ENCODE results near the gene FBXW11.

- TF ChIP-seq CTCF (IDR thresholded peaks at IDR 0.05 in 2 of 3, conservative IDR thresholded peaks at IDR 0.05 in 1 of 3; ENCODE audit: borderline replicate concordance in 1 of 3, insufficient read depth in 1 of 3, low read depth in 2 of 3, low read length in 2 of 3) (no peak), SIN3A (IDR thresholded peaks at IDR 0.05; ENCODE audit: low read depth) (no peak), POLR2A (IDR thresholded peaks at IDR 0.05; ENCODE audit: borderline replicate concordance, extremely low read depth, insufficient read depth, insufficient read length) (no peak), REST (IDR thresholded peaks at IDR 0.05; ENCODE audit: low read depth) (no peak)
Observed at GRCh38 chr5:171939951-171940350, 66.5 kb downstream of the FBXW11 start.
